Caco-2 (cell line): ENCODE measurements around the gene ABCD1. TPM values are rescaled to one million over a fixed set of nuclear protein-coding genes. Genes with fewer than 3 reads are reported as not detected.

ENCODE experiments used
- BruUV-seq: library from RNA; stranded (reverse); fragments of 400-500 nt; replicated peaks from 2 replicates; lab custom pipeline; 2021; lab: Mats Ljungman, UMichigan
- CTCF ChIA-PET: fragments of 300-600 bp; sonication (Branson Sonifier 250); formaldehyde crosslinking; loops from one replicate; lab custom pipeline; 2022; ENCODE audit warnings: antibody characterized with exemption; lab: Charles Lee
- POLR2A ChIA-PET: fragments of 300-600 bp; sonication (Branson Sonifier 250); formaldehyde crosslinking; loops from one replicate; lab custom pipeline; 2022; ENCODE audit warnings: antibody characterized with exemption; lab: Charles Lee
- DNase-seq, 2 experiments: peaks; one replicate each; pipeline versions ENCODE4 v3.0.0 to v3.0.0-alpha.2; 2020 to 2022
- H3K27me3 ChIP-seq: replicated peaks from 2 replicates; pipeline ENCODE4 v1.6.0; 2011; ENCODE audit warnings: low read length; ENCODE audit not compliant: control insufficient read depth, insufficient read depth
- H3K36me3 ChIP-seq: 2 replicates; pipeline ENCODE4 v1.5.1; 2011; ENCODE audit warnings: low read length; ENCODE audit not compliant: control insufficient read depth, insufficient read depth
- H3K4me1 ChIP-seq: fragments of 250-450 bp; sonication (Bioruptor Pico); 2 replicates; pipeline ENCODE4 v1.5.1; 2020; ENCODE audit warnings: mild to moderate bottlenecking
- H3K4me3 ChIP-seq: 2 replicates; pipeline ENCODE4 v1.5.1; 2011; ENCODE audit warnings: low read depth, mild to moderate bottlenecking, control low read depth, low read length
- H3K9me3 ChIP-seq: fragments of 250-450 bp; sonication (Bioruptor Pico); 2 replicates; pipeline ENCODE4 v1.5.1; 2020; ENCODE audit warnings: mild to moderate bottlenecking, moderate library complexity
- H3K27ac Mint-ChIP-seq: one replicate; pipeline ENCODE4 v1.8.0; 2022; ENCODE audit warnings: mixed read lengths; ENCODE audit not compliant: unreplicated experiment
- H3K27me3 Mint-ChIP-seq: one replicate; pipeline ENCODE4 v1.8.0; 2022; ENCODE audit warnings: mixed read lengths; ENCODE audit not compliant: insufficient read depth, unreplicated experiment
- H3K36me3 Mint-ChIP-seq: one replicate; pipeline ENCODE4 v1.8.0; 2022; ENCODE audit warnings: mild to moderate bottlenecking, mixed read lengths; ENCODE audit not compliant: insufficient read depth, unreplicated experiment
- H3K4me1 Mint-ChIP-seq: one replicate; pipeline ENCODE4 v1.8.0; 2022; ENCODE audit warnings: low read depth, mixed read lengths; ENCODE audit not compliant: unreplicated experiment
- H3K4me3 Mint-ChIP-seq: one replicate; pipeline ENCODE4 v1.8.0; 2022; ENCODE audit warnings: mild to moderate bottlenecking, moderate library complexity, mixed read lengths; ENCODE audit not compliant: unreplicated experiment
- H3K9me3 Mint-ChIP-seq: one replicate; pipeline ENCODE4 v1.8.0; 2022; ENCODE audit warnings: mixed read lengths; ENCODE audit not compliant: unreplicated experiment
- intact Hi-C: fragments of 100-400 bp; cut with micrococcal nuclease; formaldehyde crosslinking; loops from one replicate; pipeline ENCODE4 v1.10.0; 2022; ENCODE audit not compliant: unreplicated experiment
- total RNA-seq: library from RNA; stranded (reverse); gene quantifications from 2 replicates; pipeline ENCODE4 v1.2.3, GENCODE V29; 2022
- TF ChIP-seq, protein P1 (sequence below), 2 experiments: fragments of 200-600 bp in 1 of 2; IDR thresholded peaks; 1 replicate in 1 of 2; 2 replicates in 1 of 2; pipeline versions ENCODE4 v1.5.1 to v1.8.0; 2011 to 2022; ENCODE audit warnings: antibody characterized with exemption in 1 of 2, control low read depth in 1 of 2, inconsistent platforms in 1 of 2, low read depth in 1 of 2, low read length in 1 of 2, mild to moderate bottlenecking in 1 of 2, moderate library complexity in 1 of 2; ENCODE audit not compliant: insufficient read depth in 1 of 2, severe bottlenecking in 1 of 2, unreplicated experiment in 1 of 2

ABCD1 gene
- total RNA-seq, 1 experiment from 2014 or later = 4.3 TPM

DNA sequence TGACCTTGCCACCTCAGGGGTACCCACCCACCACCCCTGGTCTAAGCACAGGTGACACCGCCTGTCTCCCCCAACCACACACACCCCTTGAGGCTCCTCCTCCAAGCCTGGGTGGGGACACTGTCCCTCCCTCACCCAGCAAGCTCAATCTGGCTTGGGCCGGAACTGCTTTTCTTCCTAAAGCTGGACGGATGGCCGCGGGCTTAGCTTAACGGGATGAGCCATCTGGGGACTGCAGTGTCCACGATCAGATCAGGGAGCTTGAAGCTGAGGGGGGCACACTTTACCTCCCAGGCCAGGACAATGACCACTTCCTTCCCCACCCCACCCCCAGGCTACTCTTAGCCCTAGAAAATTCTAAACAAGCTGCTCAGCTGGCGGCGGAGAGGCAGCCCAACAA, 37.9 kb upstream of the ABCD1 start:
- Mint-ChIP-seq H3K9me3 (no peaks in the 10 kb centered on the region), H3K4me1 (no peaks in the 10 kb centered on the region), H3K27me3 (no peaks in the 10 kb centered on the region), H3K4me3 (no peak overlapping the region), H3K36me3 (peaks cover 5% of the 10 kb centered on the region), H3K27ac (peak overlapping the region; percentile 7)
- TF ChIP-seq, protein P1, sequence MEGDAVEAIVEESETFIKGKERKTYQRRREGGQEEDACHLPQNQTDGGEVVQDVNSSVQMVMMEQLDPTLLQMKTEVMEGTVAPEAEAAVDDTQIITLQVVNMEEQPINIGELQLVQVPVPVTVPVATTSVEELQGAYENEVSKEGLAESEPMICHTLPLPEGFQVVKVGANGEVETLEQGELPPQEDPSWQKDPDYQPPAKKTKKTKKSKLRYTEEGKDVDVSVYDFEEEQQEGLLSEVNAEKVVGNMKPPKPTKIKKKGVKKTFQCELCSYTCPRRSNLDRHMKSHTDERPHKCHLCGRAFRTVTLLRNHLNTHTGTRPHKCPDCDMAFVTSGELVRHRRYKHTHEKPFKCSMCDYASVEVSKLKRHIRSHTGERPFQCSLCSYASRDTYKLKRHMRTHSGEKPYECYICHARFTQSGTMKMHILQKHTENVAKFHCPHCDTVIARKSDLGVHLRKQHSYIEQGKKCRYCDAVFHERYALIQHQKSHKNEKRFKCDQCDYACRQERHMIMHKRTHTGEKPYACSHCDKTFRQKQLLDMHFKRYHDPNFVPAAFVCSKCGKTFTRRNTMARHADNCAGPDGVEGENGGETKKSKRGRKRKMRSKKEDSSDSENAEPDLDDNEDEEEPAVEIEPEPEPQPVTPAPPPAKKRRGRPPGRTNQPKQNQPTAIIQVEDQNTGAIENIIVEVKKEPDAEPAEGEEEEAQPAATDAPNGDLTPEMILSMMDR (IDR thresholded peaks at IDR 0.05; ENCODE audit: insufficient read depth in 1 of 2, low read depth in 1 of 2, low read length in 1 of 2, severe bottlenecking in 1 of 2, unreplicated experiment in 1 of 2) = no peak
- Histone ChIP-seq H3K9me3 (no peaks in the 10 kb centered on the region), H3K27me3 (no peaks in the 10 kb centered on the region), H3K4me3 (peak overlapping the region; percentile 35), H3K4me1 (no peaks in the 10 kb centered on the region), H3K36me3 (no peaks in the 10 kb centered on the region)
- intact Hi-C loops = loop anchor here (1.0 kb wide), 1 partner anchor 22 kb away; no protein-coding TSS in a partner anchor
- DNase-seq = no peak
- BruUV-seq = no TSS peak
- ChIA-PET POLR2A (no interaction called here), CTCF (interaction anchor here (0.6 to 1.7 kb wide), 7 partner anchors 11 to 1209 kb away, joined by 3 to 13 read pairs (median 4); partner anchors contain the start of gene DUSP9)

DNA sequence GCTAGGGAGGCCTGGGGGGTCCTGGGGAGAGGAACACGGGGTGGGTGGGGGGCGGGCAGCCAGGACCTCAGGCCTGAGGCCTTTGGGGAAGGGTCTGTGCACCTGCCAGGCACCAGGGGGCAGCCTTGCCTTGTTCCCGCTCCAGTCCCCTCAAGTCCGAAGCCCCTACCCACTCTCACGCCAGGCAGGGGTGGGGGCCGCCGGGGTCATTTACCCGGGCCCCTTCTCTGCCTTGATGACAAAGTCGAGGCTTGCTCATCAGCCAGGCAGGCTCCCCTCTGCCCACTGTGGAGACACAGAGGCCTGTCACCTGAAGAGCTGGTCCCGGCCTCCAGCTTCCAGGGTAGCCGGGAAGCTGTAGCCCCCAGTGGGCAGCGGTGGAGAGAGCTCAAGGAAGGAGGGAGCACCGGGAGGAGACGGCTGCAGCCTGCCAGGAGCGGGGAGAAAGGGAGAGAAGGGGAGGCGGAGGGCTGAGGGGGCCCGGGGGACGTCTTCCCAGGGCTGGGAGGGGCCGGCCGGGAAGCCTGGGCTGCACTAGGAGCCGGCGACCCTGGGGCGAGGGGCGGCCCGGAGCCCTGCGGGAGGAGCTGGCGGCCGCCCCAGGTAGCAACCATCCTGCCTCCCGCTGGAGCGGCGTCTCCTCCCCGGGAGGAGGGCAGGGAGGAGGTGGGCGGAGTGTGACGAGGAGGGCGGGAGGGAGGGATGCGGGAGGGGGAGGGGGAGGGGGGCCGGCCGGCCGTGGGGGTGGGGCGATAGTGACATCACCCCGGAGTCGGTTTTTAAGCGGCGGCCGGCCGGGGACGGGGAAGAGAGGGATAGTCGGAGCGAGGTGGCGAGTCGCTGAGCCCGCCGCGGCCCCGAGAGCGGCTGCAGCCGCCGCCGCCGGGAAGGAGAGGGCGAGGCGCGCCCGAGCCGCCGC, 37.3 kb upstream of the ABCD1 start, which contains the start of gene SLC6A8:
Gene SLC6A8, plus strand, starts transcription at position 806 of the 919 bp plus-strand sequence. CDS start 649 bp downstream, outside the sequence.
- peak within 1 kb of the TSS; percentile 77 for H3K4me3 Mint-ChIP-seq
- intact Hi-C loops = loop anchor here (1.0 kb wide), 1 partner anchor 21 kb away; no protein-coding TSS in a partner anchor
- CTCF ChIA-PET = interaction anchor here (0.7 to 1.7 kb wide), 5 partner anchors 11 to 136 kb away, joined by 3 to 13 read pairs (median 4); partner anchors contain the start of gene DUSP9

DNA sequence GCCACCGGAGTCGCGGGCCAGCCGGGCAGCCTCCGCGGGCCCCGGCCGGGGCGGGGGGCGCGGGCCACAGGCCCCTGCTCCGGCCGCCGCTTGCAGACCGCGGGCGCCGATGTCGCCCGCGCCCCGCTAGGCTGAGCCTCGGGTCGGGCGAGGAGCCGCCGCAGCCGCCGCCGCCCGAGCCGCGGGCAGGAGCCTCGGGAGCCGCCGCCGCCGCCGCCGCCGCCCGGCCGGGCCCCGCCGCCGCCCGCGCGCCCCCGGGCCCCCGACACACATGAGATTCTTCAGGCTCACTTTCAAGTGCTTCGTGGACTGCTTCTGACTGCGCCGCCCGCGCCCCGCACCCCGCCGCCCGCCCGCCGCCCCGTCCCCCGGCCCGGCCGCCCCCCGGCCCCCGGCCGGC, 36.6 kb upstream of the ABCD1 start:
- no peak overlapping the region for H3K27ac Mint-ChIP-seq
- peak overlapping the region; percentile 77 for H3K4me3 Mint-ChIP-seq

More for the DNA sequence above, 37.3 kb upstream of the ABCD1 start, which contains the start of gene SLC6A8:
- peak within 1 kb of the TSS; percentile 35 for H3K27ac Mint-ChIP-seq
- peaks cover 5% of the 10 kb centered on the region for H3K36me3 Mint-ChIP-seq
- DNase-seq = peak; percentile 68 to 71
- no TSS peak for BruUV-seq
- H3K9me3 ChIP-seq = no peaks in the 10 kb centered on the region
- H3K27me3 Mint-ChIP-seq = no peaks in the 10 kb centered on the region
- H3K9me3 Mint-ChIP-seq = no peaks in the 10 kb centered on the region
- H3K27me3 ChIP-seq = no peaks in the 10 kb centered on the region
- no peaks in the 10 kb centered on the region for H3K36me3 ChIP-seq
- TF ChIP-seq, protein P1 (IDR thresholded peaks at IDR 0.05; ENCODE audit: insufficient read depth in 1 of 2, low read depth in 1 of 2, low read length in 1 of 2, severe bottlenecking in 1 of 2, unreplicated experiment in 1 of 2) = peak; percentile 46 to 54
- H3K4me1 Mint-ChIP-seq = no peaks in the 10 kb centered on the region
- H3K4me1 ChIP-seq = no peaks in the 10 kb centered on the region
- POLR2A ChIA-PET = no interaction called here
- peak within 1 kb of the TSS; percentile 35 for H3K4me3 ChIP-seq

More for the DNA sequence above, 36.6 kb upstream of the ABCD1 start:
- Histone ChIP-seq H3K27me3 (no peaks in the 10 kb centered on the region), H3K4me1 (no peaks in the 10 kb centered on the region), H3K36me3 (no peaks in the 10 kb centered on the region), H3K4me3 (peak overlapping the region; percentile 18), H3K9me3 (no peaks in the 10 kb centered on the region)
- H3K9me3 Mint-ChIP-seq = no peaks in the 10 kb centered on the region
- peaks cover 5% of the 10 kb centered on the region for H3K36me3 Mint-ChIP-seq
- intact Hi-C loops = no loop called here
- ChIA-PET POLR2A (no interaction called here), CTCF (no interaction called here)
- no peaks in the 10 kb centered on the region for H3K4me1 Mint-ChIP-seq
- no peaks in the 10 kb centered on the region for H3K27me3 Mint-ChIP-seq
- DNase-seq = no peak
- TF ChIP-seq, protein P1 (IDR thresholded peaks at IDR 0.05; ENCODE audit: insufficient read depth in 1 of 2, low read depth in 1 of 2, low read length in 1 of 2, severe bottlenecking in 1 of 2, unreplicated experiment in 1 of 2) = no peak
- BruUV-seq = no TSS peak
